ENCODE results near the gene EN2. TPM values are rescaled to one million over a fixed set of nuclear protein-coding genes. Genes with fewer than 3 reads are reported as not detected.

Gene EN2
- total RNA-seq, 1 experiment from 2014 or later: 0.07 TPM

GRCh38 chr7:155491812-155492211 lies 33.9 kb downstream of the EN2 start:
- H2BK5ac ChIP-seq (ENCODE audit: insufficient read length, low read length): no peak overlapping the region
- no peak overlapping the region for H3K27ac Mint-ChIP-seq
- no peak overlapping the region for H2BK15ac ChIP-seq (ENCODE audit: low read depth, low read length)
- peaks cover 0 to 2% of the 10 kb centered on the region in 2 experiments; a peak in 3 of 5 replicates for H3K9me3 Mint-ChIP-seq
- peaks cover 98% of the 10 kb centered on the region for H3K27me3 Mint-ChIP-seq (ENCODE audit: low read depth)
- no peaks in the 10 kb centered on the region for H3K79me2 ChIP-seq (ENCODE audit: insufficient read depth, low read length)
- H3K23me2 ChIP-seq (ENCODE audit: insufficient read length, low read depth, low read length, poor library complexity, severe bottlenecking): peaks cover 6% of the 10 kb centered on the region
- peaks cover 4% of the 10 kb centered on the region; the same call in 1 of the 2 replicates for H3K27me3 ChIP-seq (ENCODE audit: insufficient read depth, low read length)
- no peak overlapping the region for H2AFZ ChIP-seq (ENCODE audit: low read length)
- no peak for TF ChIP-seq CTCF (conservative IDR thresholded peaks at IDR 0.05)
- no peak overlapping the region for H2AK5ac ChIP-seq (ENCODE audit: insufficient read length, low read length)
- no peaks in the 10 kb centered on the region for H4K20me1 ChIP-seq (ENCODE audit: control insufficient read depth, insufficient read depth, insufficient read length)
- no peak overlapping the region for H4K91ac ChIP-seq (ENCODE audit: insufficient read length, low read depth, low read length)
- H3K4me3 Mint-ChIP-seq: no peak overlapping the region
- no peak overlapping the region for H3K4ac ChIP-seq (ENCODE audit: low read depth, low read length)
- no peak overlapping the region for H2BK120ac ChIP-seq (ENCODE audit: low read depth, low read length, poor library complexity, severe bottlenecking)
- no peak overlapping the region for H3K56ac ChIP-seq (ENCODE audit: insufficient read length, low read depth, low read length)
- H3K14ac ChIP-seq (ENCODE audit: insufficient read depth, low read length): no peak overlapping the region
- no peak overlapping the region for H4K8ac ChIP-seq (replicated peaks; ENCODE audit: insufficient read length, low read depth, low read length)
- peaks cover 24 to 29% of the 10 kb centered on the region in 2 experiments for H3K4me1 Mint-ChIP-seq
- no peak overlapping the region for H2BK12ac ChIP-seq (ENCODE audit: insufficient read length, low read depth, low read length)
- no peaks in the 10 kb centered on the region; the same call in 1 of the 2 replicates for H3K4me1 ChIP-seq (ENCODE audit: insufficient read depth, low read length)
- no peak overlapping the region for H3T11ph ChIP-seq (ENCODE audit: low read length)
- H3K27ac ChIP-seq (ENCODE audit: insufficient read length, low read depth, low read length): no peak overlapping the region
- no peaks in the 10 kb centered on the region for H3K79me1 ChIP-seq (ENCODE audit: insufficient read depth, low read depth, low read length, poor library complexity, severe bottlenecking)
- DNase-seq: no peak
- no CpG with 5 or more reads among the region's 11 CpGs for WGBS (ENCODE audit: extremely low coverage, insufficient read length, low lambda C conversion rate)
- no peak overlapping the region for H2BK20ac ChIP-seq (ENCODE audit: low read depth, low read length, poor library complexity, severe bottlenecking)
- no peak overlapping the region for H3K4me2 ChIP-seq (ENCODE audit: insufficient read depth, insufficient read length, low read length)
- no peak overlapping the region for H3K18ac ChIP-seq (ENCODE audit: insufficient read length, low read depth, low read length)
- no peaks in the 10 kb centered on the region for H3K9me3 ChIP-seq (ENCODE audit: control insufficient read depth, low read depth, low read length)
- no peak overlapping the region for H3K23ac ChIP-seq (ENCODE audit: insufficient read length, low read depth, low read length)
- no peaks in the 10 kb centered on the region; a peak in 2 of 7 replicates for H3K36me3 Mint-ChIP-seq (ENCODE audit: insufficient read depth in 1 of 3, low read depth in 3 of 3)
- H3K9ac ChIP-seq (ENCODE audit: extremely low read depth, insufficient read length, low read length): no peak overlapping the region
- no peak overlapping the region for H4K5ac ChIP-seq (ENCODE audit: insufficient read length, low read depth, low read length)
